K562 (cell line): ENCODE results near the gene CD69. TPM values are rescaled to one million over a fixed set of nuclear protein-coding genes. Genes with fewer than 3 reads are reported as not detected.

Experiments
- ATAC-seq: fragments of 200-7000 bp; cut with Tn5 transposase; 3 replicates; pipeline ENCODE4 v1.9.1; 2020; ENCODE audit warnings: moderate library complexity
- BruUV-seq: library from RNA; stranded (reverse); fragments of 400-500 nt; replicated peaks from 2 replicates; lab custom pipeline; 2021; lab: Mats Ljungman, UMichigan
- CTCF ChIA-PET: fragments of 300-600 bp; formaldehyde crosslinking; extraction: SDS; loops from one replicate; lab custom pipeline; 2021; ENCODE audit warnings: low intra/inter-chr PET ratio; lab: Yijun Ruan, JAX
- POLR2A ChIA-PET: fragments of 300-600, 350-650 bp; sonication (Branson Sonifier 250); formaldehyde crosslinking; extraction: SDS; loops from one replicate; lab custom pipeline; 2021; ENCODE audit warnings: antibody characterized with exemption, inconsistent platforms; lab: Yijun Ruan, JAX
- DNase-seq, 4 experiments: peaks; one replicate each; pipeline versions ENCODE4 v3.0.0 to v3.0.0-alpha.2; 2011 to 2018; ENCODE audit warnings: low spot score in 3 of 4, mixed read lengths in 3 of 4; ENCODE audit errors: extremely low read depth in 1 of 4
- FAIRE-seq: peaks from 2 replicates; lab custom pipeline; 2011; peaks lifted over from hg19 to GRCh38; lab: Jason Lieb, UNC
- H2AFZ ChIP-seq: 2 replicates; pipeline ENCODE4 v1.6.0; 2011; ENCODE audit warnings: low read depth, low read length, control low read depth, inconsistent platforms
- H3K27ac ChIP-seq: fragments of 200-600 bp; 3 replicates; pipeline ENCODE4 v1.8.0; 2011; ENCODE audit warnings: low read depth, mild to moderate bottlenecking, control low read depth, inconsistent platforms, low read length, moderate library complexity, mixed read lengths; ENCODE audit errors: extremely low read depth
- H3K27me3 ChIP-seq, 2 experiments: fragments of 300-600 bp in 1 of 2; 2 replicates in 1 of 2; 3 replicates in 1 of 2; pipeline versions ENCODE4 v1.6.0 to v1.8.0; 2011; ENCODE audit warnings: inconsistent platforms in 2 of 2, low read length in 2 of 2, mild to moderate bottlenecking in 1 of 2, mixed read lengths in 1 of 2, moderate library complexity in 1 of 2; ENCODE audit not compliant: control insufficient read depth in 2 of 2, insufficient read depth in 2 of 2
- H3K36me3 ChIP-seq: fragments of 300-600 bp; 3 replicates; pipeline ENCODE4 v1.8.0; 2011; ENCODE audit warnings: mild to moderate bottlenecking, low read length, inconsistent platforms; ENCODE audit not compliant: control insufficient read depth, insufficient read depth
- H3K4me1 ChIP-seq, 2 experiments: fragments of 200-600 bp in 1 of 2; replicated peaks in 1 of 2; 2 replicates in 1 of 2; 3 replicates in 1 of 2; pipeline versions ENCODE4 v1.5.1 to v1.8.0; 2011; ENCODE audit warnings: inconsistent platforms in 2 of 2, low read length in 2 of 2, mild to moderate bottlenecking in 1 of 2, mixed read lengths in 1 of 2, moderate library complexity in 1 of 2; ENCODE audit not compliant: control insufficient read depth in 2 of 2, insufficient read depth in 2 of 2
- H3K4me2 ChIP-seq: 2 replicates; pipeline ENCODE4 v1.6.1; 2011; ENCODE audit warnings: low read length, control low read depth, inconsistent platforms, mixed read lengths; ENCODE audit not compliant: insufficient read depth
- H3K4me3 ChIP-seq: fragments of 200-600 bp; sonication (generic), shearing (Covaris generic); 2 replicates; pipeline ENCODE4 v1.5.1; 2016; ENCODE audit warnings: control low read depth, inconsistent platforms
- H3K79me2 ChIP-seq: fragments of 200-600 bp; 3 replicates; pipeline ENCODE4 v1.8.0; 2011; ENCODE audit warnings: low read length, inconsistent platforms; ENCODE audit not compliant: control insufficient read depth, insufficient read depth
- H3K9ac ChIP-seq, 2 experiments: 2 replicates each; pipeline versions ENCODE4 v1.6.0 to v1.6.1; 2011; ENCODE audit warnings: low read depth in 2 of 2, low read length in 2 of 2, control low read depth in 1 of 2, inconsistent platforms in 1 of 2, mild to moderate bottlenecking in 1 of 2, mixed read lengths in 1 of 2; ENCODE audit not compliant: insufficient read depth in 1 of 2
- H3K9me1 ChIP-seq: one replicate; pipeline ENCODE4 v1.6.0; 2011; ENCODE audit warnings: inconsistent platforms, mild to moderate bottlenecking, low read length, moderate library complexity; ENCODE audit not compliant: control insufficient read depth, insufficient read depth
- H3K9me3 ChIP-seq: replicated peaks from 2 replicates; pipeline ENCODE4 v1.5.1; 2011; ENCODE audit warnings: low read depth, low read length, inconsistent platforms; ENCODE audit not compliant: control insufficient read depth, insufficient read depth
- H4K20me1 ChIP-seq: replicated peaks from 2 replicates; pipeline ENCODE4 v1.6.1; 2011; ENCODE audit warnings: low read length, inconsistent platforms, mixed read lengths; ENCODE audit not compliant: control insufficient read depth, insufficient read depth
- BCLAF1 ChIP-seq, 2 experiments: fragments of 450-650 bp in 1 of 2; IDR thresholded peaks; 2 replicates each; pipeline ENCODE4 v1.6.1; 2011 to 2017; ENCODE audit warnings: low read depth in 2 of 2, antibody characterized with exemption in 1 of 2, borderline replicate concordance in 1 of 2, low read length in 1 of 2, mild to moderate bottlenecking in 1 of 2, mixed read lengths in 1 of 2; ENCODE audit not compliant: control insufficient read depth in 1 of 2
- DIDO1 ChIP-seq: fragments of 450-650 bp; IDR thresholded peaks from 2 replicates; pipeline ENCODE4 v1.6.1; 2016; ENCODE audit warnings: low read depth, missing biosample characterization, missing genetic modification characterization
- NFYB ChIP-seq: IDR thresholded peaks from 2 replicates; pipeline ENCODE4 v1.6.1; 2011; ENCODE audit warnings: mild to moderate bottlenecking, moderate library complexity; ENCODE audit not compliant: insufficient read length; ENCODE audit errors: extremely low read depth
- POLR2A ChIP-seq: fragments of 450-650 bp; conservative IDR thresholded peaks from 2 replicates; pipeline ENCODE4 v1.6.1; 2016
- POLR2AphosphoS5 ChIP-seq: IDR thresholded peaks from 2 replicates; pipeline ENCODE4 v1.6.1; 2011; ENCODE audit warnings: mild to moderate bottlenecking, low read depth, low read length, moderate library complexity; ENCODE audit not compliant: control insufficient read depth, insufficient read depth
- RBFOX2 ChIP-seq: fragments of 200-400 bp; formaldehyde crosslinking; IDR thresholded peaks from 2 replicates; pipeline ENCODE4 v1.6.1; 2017; ENCODE audit warnings: low read depth, mild to moderate bottlenecking, low read length, moderate library complexity
- RFX1 ChIP-seq: fragments of 450-650 bp; IDR thresholded peaks from 2 replicates; pipeline ENCODE4 v1.6.1; 2016; ENCODE audit warnings: mild to moderate bottlenecking, moderate library complexity
- WGBS: fragments of 100-300 bp; shearing (Covaris generic); methylation state at CpG from one replicate; pipeline ENCODE4 v1.1.6; 2016; ENCODE audit warnings: low coverage, mixed read lengths; ENCODE audit not compliant: insufficient coverage; ENCODE audit errors: missing lambda C conversion rate; 5-methylcytosine and 5-hydroxymethylcytosine counted together
- in situ Hi-C: fragments of 300-500 bp; cut with MboI; formaldehyde crosslinking; loops from 4 replicates; pipeline ENCODE4 v1.15.0; 2018; ENCODE audit warnings: inconsistent platforms, mixed read lengths
- intact Hi-C: fragments of 100-400 bp; cut with micrococcal nuclease; formaldehyde crosslinking; loops from 2 replicates; pipeline ENCODE4 v1.14.2; 2022
- polyA plus RNA-seq, 8 experiments: library from polyadenylated mRNA; depleted of rRNA in 4 of 8; stranded (reverse) in 5 of 8; unstranded in 3 of 8; fragments of >200 nt; fragmentation: Nextera tagmentation in 2 of 8; fragmentation: Illumina TruSeq in 1 of 8; extraction: Ambion mirVana in 2 of 8; extraction: Trizol in 1 of 8; gene quantifications; 2 replicates each; pipeline versions ENCODE4 v1.2.1 to v1.2.3, GENCODE V29; 2011 to 2014; ENCODE audit warnings: inconsistent platforms in 1 of 8, missing spikeins in 1 of 8
- total RNA-seq, 7 experiments: library from RNA; depleted of rRNA in 6 of 7; stranded (reverse); fragments of >200 nt in 6 of 7; fragmentation: Illumina TruSeq in 2 of 7; extraction: Trizol in 2 of 7; gene quantifications; 2 replicates each; pipeline versions ENCODE4 v1.2.1 to v1.2.3, GENCODE V29; 2011 to 2021; ENCODE audit warnings: low replicate concordance in 1 of 7
- TF ChIP-seq, protein P1 (sequence below): fragments of 450-650 bp; formaldehyde crosslinking; conservative IDR thresholded peaks from 2 replicates; pipeline ENCODE4 v1.4.0; 2022; ENCODE audit warnings: mild to moderate bottlenecking, missing genetic modification characterization
- TF ChIP-seq, protein P2 (sequence below): fragments of 450-650 bp; IDR thresholded peaks from 2 replicates; pipeline ENCODE4 v1.6.1; 2016; ENCODE audit warnings: antibody characterized with exemption
- TF ChIP-seq, protein P3 (sequence below): fragments of 250-450 bp; sonication (Bioruptor Pico); IDR thresholded peaks from 2 replicates; pipeline ENCODE4 v1.5.0; 2021; ENCODE audit warnings: mild to moderate bottlenecking, moderate library complexity

The CD69 gene
- total and polyA plus RNA-seq, 9 of the 15 experiments (the other 6 are each of a cell fraction or from before 2014, with no cell fraction given) = 11.7 to 243 (median 54.4) TPM

- no peaks in the 10 kb centered on the region for H3K27me3 ChIP-seq
- H3K4me1 ChIP-seq = no peaks in the 10 kb centered on the region
- ChIA-PET CTCF (no interaction called here), POLR2A (interaction anchor here (0.6 to 0.9 kb wide), 2 partner anchors 41 to 349 kb away, joined by 3 read pairs; no protein-coding TSS in a partner anchor)
- intact Hi-C loops (no loop called here), in situ Hi-C loops (no loop called here)
- BruUV-seq = no TSS peak
- ATAC-seq = no peak
- peaks cover 43% of the 10 kb centered on the region for H3K36me3 ChIP-seq
- H2AFZ ChIP-seq = no peak overlapping the region
- H3K79me2 ChIP-seq = peaks cover 73% of the 10 kb centered on the region
- no peak overlapping the region for H3K27ac ChIP-seq
- FAIRE-seq = no peak
- WGBS = 74% methylated on average over 2 of the region's 2 CpGs
- no peak overlapping the region for H3K9ac ChIP-seq
- no peaks in the 10 kb centered on the region; the same call in 1 of the 2 replicates for H4K20me1 ChIP-seq
- H3K4me3 ChIP-seq = no peak overlapping the region
- H3K9me3 ChIP-seq = no peaks in the 10 kb centered on the region
- DNase-seq = no peak
- H3K4me2 ChIP-seq = peak overlapping the region; percentile 60
- no peaks in the 10 kb centered on the region for H3K9me1 ChIP-seq
- TF ChIP-seq POLR2AphosphoS5 (peak; percentile 17; the same call in 1 of the 2 replicates), DIDO1 (tag) (no peak), POLR2A (0 out of 2 replicates have a peak, but pooled peaks have one; percentile 36), RBFOX2 (peak; percentile 33; the same call in 1 of the 2 replicates), NFYB (no peak), BCLAF1 (IDR thresholded peaks at IDR 0.05; ENCODE audit: borderline replicate concordance in 1 of 2, control insufficient read depth in 1 of 2, low read depth in 2 of 2, low read length in 1 of 2) (0 out of 4 replicates have a peak, but pooled peaks of 1 of the 2 experiments have one; percentile 18), RFX1 (no peak)
- TF ChIP-seq, protein P1, sequence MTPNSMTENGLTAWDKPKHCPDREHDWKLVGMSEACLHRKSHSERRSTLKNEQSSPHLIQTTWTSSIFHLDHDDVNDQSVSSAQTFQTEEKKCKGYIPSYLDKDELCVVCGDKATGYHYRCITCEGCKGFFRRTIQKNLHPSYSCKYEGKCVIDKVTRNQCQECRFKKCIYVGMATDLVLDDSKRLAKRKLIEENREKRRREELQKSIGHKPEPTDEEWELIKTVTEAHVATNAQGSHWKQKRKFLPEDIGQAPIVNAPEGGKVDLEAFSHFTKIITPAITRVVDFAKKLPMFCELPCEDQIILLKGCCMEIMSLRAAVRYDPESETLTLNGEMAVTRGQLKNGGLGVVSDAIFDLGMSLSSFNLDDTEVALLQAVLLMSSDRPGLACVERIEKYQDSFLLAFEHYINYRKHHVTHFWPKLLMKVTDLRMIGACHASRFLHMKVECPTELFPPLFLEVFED (CRISPR knock-in tag) = no peak
- TF ChIP-seq, protein P2, sequence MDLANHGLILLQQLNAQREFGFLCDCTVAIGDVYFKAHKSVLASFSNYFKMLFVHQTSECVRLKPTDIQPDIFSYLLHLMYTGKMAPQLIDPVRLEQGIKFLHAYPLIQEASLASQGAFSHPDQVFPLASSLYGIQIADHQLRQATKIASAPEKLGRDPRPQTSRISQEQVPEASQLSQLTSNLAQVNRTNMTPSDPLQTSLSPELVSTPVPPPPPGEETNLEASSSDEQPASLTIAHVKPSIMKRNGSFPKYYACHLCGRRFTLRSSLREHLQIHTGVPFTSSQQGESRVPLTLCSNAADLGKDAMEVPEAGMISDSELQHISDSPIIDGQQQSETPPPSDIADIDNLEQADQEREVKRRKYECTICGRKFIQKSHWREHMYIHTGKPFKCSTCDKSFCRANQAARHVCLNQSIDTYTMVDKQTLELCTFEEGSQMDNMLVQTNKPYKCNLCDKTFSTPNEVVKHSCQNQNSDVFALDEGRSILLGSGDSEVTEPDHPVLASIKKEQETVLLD = no peak
- TF ChIP-seq, protein P3, sequence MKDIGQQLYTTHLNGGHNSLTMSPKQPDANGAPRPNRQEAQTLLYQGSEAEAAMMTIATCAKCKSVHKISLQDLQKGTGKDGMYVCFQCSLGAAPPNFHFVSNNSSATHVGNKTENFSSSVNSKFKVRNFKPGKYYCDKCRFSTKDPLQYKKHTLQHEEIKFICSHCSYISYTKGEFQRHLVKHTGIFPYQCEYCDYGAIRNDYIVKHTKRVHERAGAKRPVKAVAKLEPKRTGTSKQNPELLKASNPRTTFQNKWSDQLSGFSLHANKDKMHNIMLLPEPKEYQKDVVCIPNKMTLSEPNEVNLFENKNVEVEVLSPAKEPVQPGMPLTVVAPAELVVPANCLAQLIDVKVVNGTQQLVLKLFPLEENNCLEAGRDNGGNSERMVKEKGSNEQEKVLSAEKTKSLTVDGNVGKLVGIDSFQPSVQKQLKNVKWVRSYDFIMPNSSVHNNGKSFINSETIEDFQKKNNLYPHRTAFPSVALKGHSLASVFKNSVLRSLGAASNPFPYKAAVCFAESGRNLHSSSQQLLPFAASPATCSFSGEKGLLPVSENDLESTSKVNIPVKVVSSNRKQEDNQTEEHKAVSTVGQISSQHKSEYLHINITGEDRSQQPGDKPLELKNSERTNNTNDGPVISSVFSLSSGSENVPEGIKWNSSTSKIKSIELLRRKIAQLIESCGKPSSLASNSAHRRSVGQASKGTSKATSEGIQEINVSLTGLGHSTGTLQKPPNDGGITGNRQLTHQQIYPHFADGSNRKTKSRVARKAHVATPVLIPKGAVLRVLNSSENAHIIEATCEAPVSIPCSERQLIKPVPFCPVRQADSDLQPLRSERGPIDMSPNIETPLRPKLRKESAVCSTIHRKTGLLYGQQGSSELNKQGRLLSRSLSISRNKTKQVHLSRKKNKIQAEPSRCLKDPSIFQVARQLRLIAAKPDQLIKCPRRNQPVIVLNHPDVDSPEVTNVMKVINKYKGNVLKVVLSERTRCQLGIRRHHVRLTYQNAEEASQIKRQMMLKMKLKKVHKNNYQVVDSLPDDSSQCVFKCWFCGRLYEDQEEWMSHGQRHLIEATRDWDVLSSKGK (CRISPR knock-in tag) = no peak
- TF ChIP-seq, all 486 proteins: peak for 4
Observed at GRCh38 chr12:9756170-9756569, 4.5 kb downstream of the CD69 start.
